PC-3 (cell line): ENCODE data around the gene CUL2.

Experiments used
- CTCF ChIP-seq: fragments of 300-600 bp; sonication (generic); conservative IDR thresholded peaks from 2 replicates; pipeline ENCODE4 v1.5.1; 2017; ENCODE audit warnings: antibody characterized with exemption, low read depth, mild to moderate bottlenecking, low read length
- EZH2 ChIP-seq: fragments of 300-600 bp; sonication (generic); IDR thresholded peaks from one replicate; pipeline ENCODE4 v1.6.1; 2017; ENCODE audit warnings: antibody characterized with exemption, mild to moderate bottlenecking, low read length; ENCODE audit not compliant: unreplicated experiment
- EZH2phosphoT487 ChIP-seq: fragments of 300-600 bp; sonication (generic); IDR thresholded peaks from 2 replicates; pipeline ENCODE4 v1.6.1; 2018; ENCODE audit warnings: mild to moderate bottlenecking, antibody characterized with exemption, low read length, borderline replicate concordance

GRCh38 chr10:34960983-34961382 is 129.2 kb downstream of the CUL2 start:
- TF ChIP-seq CTCF (peak; percentile 79), EZH2 (no peak), EZH2phosphoT487 (no peak)
